Measurements from ENCODE around the gene CALHM3.
A peak's percentile ranks its signal among the peaks of the same experiment; 100 is the strongest.
"Not testable (repeated sequence)": the region's sequence is repeated elsewhere in the genome, so short reads cannot be mapped to it uniquely, and the experiment has no call there.

Gene CALHM3

DNA sequence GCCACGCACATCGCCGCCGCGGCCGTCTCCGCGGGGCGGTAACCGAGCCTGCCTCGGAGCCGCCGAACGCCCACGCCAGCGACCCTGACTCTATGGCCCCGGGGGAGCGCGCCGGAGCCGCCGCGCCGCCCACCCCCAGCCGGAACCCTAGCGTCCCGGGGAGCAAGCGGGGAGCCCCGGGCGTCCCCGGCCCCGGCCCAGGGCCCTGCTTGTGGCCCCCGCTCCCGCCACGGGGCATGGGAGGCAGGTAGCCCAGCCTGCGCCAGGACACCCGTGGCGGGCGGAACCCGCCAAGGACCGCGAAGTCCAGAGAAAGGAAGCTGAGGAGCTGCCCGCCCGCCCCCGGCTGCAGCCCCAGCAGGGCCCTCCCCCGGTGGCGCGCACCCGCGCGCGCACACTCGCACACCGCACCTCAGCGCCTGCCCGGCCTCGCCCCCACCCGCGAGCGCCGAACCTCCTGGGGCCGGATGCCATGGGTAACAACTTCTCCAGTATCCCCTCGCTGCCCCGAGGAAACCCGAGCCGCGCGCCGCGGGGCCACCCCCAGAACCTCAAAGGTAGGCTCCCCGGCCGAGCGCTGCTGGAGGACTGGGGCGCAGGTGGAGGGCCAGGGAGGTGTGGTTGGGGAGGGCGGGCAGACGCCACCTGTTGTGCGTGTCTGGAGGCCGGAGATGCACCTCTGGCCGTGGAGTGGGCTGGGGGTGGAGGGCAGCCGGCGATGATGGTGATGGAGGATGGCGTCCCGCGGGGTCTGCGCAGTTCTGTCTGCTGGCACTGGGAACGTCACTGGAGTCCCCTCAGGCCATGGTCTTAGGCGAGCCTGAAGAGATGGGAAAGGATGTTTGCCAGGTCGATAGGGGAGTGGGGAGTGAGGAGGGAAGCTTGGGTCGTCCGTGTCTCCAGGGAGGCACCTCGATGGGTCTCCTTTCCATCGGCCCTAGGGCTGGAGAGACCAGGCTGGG is 15.2 kb upstream of the CALHM3 start:
- DNase-seq (ENCODE audit: low read depth), result no peak
- TF ChIP-seq CTCF (IDR thresholded peaks at IDR 0.05; ENCODE audit: control insufficient read depth, extremely low read depth, insufficient read depth), result no peak
- no peak overlapping the region for H3K4me3 ChIP-seq (ENCODE audit: low read depth, low read length)

- no peak for DNase-seq (ENCODE audit: low read depth)
- no peak within 1 kb of the TSS for H3K4me3 ChIP-seq (ENCODE audit: low read depth, low read length)
- TF ChIP-seq CTCF (IDR thresholded peaks at IDR 0.05; ENCODE audit: control insufficient read depth, extremely low read depth, insufficient read depth), result no peak
These were observed 14.4 kb upstream of the CALHM3 start, which contains the start of gene NEURL1 for GRCh38 chr10:103493362-103493915. Gene NEURL1 (plus strand): TSS chr10:103493705. CDS start chr10:103494388, 683 bp downstream.

GRCh38 chr10:103492655-103493261 is 13.7 kb upstream of the CALHM3 start:
- no peak for TF ChIP-seq CTCF (IDR thresholded peaks at IDR 0.05; ENCODE audit: control insufficient read depth, extremely low read depth, insufficient read depth)
- H3K4me3 ChIP-seq (ENCODE audit: low read depth, low read length), result no peak overlapping the region
- no peak for DNase-seq (ENCODE audit: low read depth)

DNA sequence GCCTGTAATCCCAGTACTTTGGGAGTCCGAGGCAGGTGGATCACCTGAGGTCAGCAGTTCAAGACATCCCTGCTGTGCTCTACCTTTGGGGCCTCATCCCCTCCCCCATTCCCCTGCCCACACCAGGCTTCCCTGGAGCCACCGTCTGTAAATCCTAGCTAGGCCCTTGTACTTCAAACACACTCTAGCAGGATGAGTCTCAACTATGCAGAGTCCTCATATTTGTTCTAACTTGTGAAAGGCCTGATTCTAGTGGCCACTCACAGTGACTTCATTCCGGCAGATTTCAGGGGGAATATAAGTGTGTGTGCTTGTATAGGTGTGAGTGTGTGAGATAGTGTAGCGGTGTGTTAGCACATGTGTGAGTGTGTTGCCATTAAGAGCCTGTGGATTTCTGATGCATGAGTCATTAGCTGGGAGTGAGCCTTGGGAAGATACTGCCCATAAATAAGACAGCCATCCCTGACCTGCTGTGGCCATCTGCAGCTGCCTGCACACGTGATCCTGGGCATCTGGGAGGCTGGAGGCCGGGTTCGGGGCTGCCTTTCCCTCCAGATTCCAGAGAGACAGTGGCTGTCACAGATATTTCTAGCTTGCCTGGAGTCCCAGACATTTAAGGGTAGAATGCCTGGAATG is 12.8 kb upstream of the CALHM3 start:
- DNase-seq (ENCODE audit: low read depth), result peak; percentile 8
- TF ChIP-seq CTCF (IDR thresholded peaks at IDR 0.05; ENCODE audit: control insufficient read depth, extremely low read depth, insufficient read depth), result no peak
- no peak overlapping the region for H3K4me3 ChIP-seq (ENCODE audit: low read depth, low read length)

- no peak for DNase-seq (ENCODE audit: low read depth)
- H3K4me3 ChIP-seq (ENCODE audit: low read depth, low read length), result no peak overlapping the region
- no peak for TF ChIP-seq CTCF (IDR thresholded peaks at IDR 0.05; ENCODE audit: control insufficient read depth, extremely low read depth, insufficient read depth)
These were observed 11.9 kb upstream of the CALHM3 start for GRCh38 chr10:103490986-103491314.

- peak; percentile 89 for DNase-seq (ENCODE audit: low read depth)
- TF ChIP-seq CTCF (IDR thresholded peaks at IDR 0.05; ENCODE audit: control insufficient read depth, extremely low read depth, insufficient read depth), result no peak
- no peak overlapping the region for H3K4me3 ChIP-seq (ENCODE audit: low read depth, low read length)
These were observed 8.3 kb upstream of the CALHM3 start for GRCh38 chr10:103487410-103487708.

- not testable (repeated sequence) for DNase-seq (ENCODE audit: low read depth); H3K4me3 ChIP-seq (ENCODE audit: low read depth, low read length)
These were observed 7.8 kb upstream of the CALHM3 start for GRCh38 chr10:103486635-103487409.
